ENCODE measurements around the gene PRKG1. TPM values are rescaled to one million over a fixed set of nuclear protein-coding genes. Genes with fewer than 3 reads are reported as not detected.
A peak's percentile ranks its signal among the peaks of the same experiment; 100 is the strongest.
"Not testable (repeated sequence)": the region's sequence is repeated elsewhere in the genome, so short reads cannot be mapped to it uniquely, and the experiment has no call there.

The PRKG1 gene
- polyA plus RNA-seq, 3 donors = 11.9 to 16.4 (median 13.7) TPM

DNA sequence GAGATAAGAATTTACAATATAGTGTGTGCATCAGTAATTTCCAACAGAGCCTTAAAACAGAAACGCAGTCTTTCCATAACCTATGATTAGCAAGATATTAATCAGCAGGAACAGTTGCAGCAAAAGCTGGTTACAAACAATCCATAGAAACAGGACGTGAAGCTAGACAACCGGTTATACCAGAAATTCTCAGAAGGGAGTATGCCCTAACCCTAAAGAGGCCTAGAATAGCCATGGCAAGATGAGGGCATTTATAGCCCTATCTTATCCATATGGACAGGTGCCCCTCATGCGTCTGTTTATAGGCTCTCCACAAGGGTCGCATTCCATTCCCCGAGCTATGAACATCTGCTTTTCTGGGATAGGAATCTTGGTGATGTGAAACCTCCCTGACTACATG lies 506.9 kb downstream of the PRKG1 start:
- DNase-seq (ENCODE audit: extremely low read depth in 1 of 11, low read depth in 9 of 11, low spot score in 4 of 11) = not testable (repeated sequence)

DNA sequence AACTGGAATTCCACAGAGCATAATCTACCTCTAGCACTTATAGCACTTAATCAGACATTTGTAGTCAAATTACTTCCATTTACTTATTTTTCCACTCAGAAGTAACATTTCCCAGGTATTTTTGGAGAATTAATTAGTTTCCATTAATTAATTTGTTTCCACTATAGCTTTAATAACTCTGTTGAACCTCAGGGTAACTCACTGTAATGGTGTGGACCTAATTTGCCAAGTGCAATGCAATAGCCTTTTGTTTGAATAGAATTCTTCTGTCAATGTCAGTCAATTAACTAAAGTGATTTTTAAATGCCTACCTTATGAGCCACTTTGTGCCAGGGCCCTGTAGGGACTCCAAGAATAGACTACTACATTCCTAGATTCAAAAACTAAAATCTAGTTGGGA lies 509.7 kb downstream of the PRKG1 start:
- DNase-seq (ENCODE audit: extremely low read depth in 1 of 11, low read depth in 9 of 11, low spot score in 4 of 11) = no peak

DNA sequence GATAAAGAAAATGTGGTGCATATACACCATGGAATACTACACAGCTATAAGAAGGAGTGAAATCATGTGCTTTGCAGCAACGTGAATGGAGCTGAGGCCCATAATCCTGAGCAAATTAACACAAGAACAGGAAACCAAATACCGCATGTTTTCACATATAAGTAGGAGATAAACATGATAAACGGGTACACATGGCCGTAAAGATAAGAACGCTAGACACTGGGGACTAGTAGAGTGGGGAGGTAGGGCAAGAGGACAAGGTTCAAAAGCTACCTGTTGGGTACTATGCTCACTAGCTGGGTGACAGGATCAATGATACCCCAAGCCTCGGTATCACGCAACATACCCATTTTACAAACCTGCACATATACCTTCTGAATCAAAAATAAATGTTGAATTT lies 511.5 kb downstream of the PRKG1 start:
- DNase-seq (ENCODE audit: extremely low read depth in 1 of 11, low read depth in 9 of 11, low spot score in 4 of 11) = no peak

DNA sequence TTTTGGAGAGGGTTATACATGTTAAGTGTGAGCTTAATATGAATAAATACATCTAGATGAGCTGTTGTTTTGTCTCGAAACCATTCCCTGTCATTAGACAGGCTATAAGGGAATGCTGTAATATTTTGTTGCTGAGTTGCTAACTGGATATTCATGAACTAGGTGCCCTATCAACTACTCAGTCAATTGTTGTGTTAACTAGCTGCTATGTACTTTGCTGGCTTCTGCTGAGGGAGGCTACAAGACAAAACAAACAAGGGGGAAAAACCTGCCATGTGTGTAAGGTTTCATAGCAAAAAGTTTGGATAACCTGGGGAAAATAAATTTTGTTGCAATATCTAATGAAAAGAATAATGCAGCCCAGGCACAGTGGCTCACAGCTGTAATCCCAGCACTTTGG lies 514.7 kb downstream of the PRKG1 start:
- no peak for DNase-seq (ENCODE audit: extremely low read depth in 1 of 11, low read depth in 9 of 11, low spot score in 4 of 11)

DNA sequence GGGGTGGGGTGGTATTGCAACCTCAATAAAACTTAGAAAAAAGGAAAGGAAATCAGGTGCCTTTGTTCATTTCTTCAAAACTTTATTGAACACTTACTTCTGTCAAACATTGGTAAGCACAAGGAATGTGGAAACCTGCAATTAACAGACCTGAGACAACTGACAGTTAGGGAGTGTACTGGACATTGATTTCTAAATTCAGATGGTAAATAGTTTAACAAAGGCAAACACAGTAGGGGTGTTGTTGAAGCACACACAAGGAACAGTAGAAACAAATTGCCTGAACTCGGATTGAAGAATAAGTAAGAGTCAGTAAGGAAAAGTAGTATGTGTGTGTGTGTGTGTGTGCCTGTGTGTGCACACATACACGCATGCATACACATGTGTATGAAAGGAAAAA lies 516.5 kb downstream of the PRKG1 start:
- no peak for DNase-seq (ENCODE audit: extremely low read depth in 1 of 11, low read depth in 9 of 11, low spot score in 4 of 11)

DNA sequence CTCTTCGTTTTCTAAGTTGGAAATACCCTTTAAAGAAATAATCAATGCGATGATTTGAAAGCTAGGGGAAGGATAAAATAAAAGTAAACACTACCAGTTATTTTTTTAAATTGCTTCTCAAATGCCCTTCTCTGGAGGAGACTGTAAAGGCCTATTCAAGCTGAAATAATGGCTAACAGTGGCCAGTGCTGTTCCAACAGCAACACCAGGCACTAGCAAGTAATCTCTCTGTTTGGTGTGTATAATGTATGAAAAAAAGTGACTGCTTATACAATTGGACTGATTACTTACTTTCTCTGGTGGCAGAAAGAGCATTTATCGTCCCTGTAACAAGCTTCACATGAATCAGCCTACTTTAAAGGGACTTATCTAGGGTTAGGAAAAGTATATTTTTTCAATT lies 522.4 kb downstream of the PRKG1 start:
- DNase-seq (ENCODE audit: extremely low read depth in 1 of 11, low read depth in 9 of 11, low spot score in 4 of 11) = no peak

DNA sequence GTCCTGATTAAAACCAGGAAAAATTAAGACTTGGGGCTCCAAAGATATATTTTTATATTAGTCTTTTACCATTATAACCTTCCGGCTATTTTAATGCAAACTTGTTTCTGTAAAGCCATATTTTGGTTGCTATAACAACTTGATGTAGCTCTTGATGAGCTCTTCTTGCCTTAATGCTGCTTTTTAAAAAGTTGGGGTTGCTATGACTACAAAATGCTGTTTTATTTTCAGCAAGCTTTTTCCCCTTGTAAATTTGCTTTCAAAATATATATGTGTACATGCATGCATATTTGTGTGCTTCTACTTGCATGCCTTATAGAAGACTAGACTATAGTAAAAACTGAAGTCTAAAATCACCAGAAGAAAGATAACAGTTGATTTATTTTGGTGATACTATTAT lies 525.4 kb downstream of the PRKG1 start:
- DNase-seq (ENCODE audit: extremely low read depth in 1 of 11, low read depth in 9 of 11, low spot score in 4 of 11) = no peak

DNA sequence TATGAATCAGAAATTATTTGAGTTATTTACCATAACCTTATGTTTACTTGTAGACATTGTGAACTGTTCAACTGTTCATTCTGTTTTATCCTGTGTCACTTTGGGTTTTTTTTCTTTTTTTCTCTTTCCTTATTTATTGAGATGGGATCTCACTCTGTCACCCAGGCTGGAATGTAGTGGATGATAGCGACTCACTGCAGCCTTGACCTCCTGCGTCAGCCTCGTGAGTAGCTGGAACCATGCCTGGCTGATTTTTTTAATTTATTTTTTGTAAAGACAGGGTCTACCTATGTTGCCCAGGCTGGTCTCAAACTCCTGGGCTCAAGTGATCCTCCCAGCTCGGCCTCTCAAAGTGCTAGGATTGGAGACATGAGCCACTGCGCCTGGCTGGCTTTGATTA lies 528.0 kb downstream of the PRKG1 start:
- no peak for DNase-seq (ENCODE audit: extremely low read depth in 1 of 11, low read depth in 9 of 11, low spot score in 4 of 11)

DNA sequence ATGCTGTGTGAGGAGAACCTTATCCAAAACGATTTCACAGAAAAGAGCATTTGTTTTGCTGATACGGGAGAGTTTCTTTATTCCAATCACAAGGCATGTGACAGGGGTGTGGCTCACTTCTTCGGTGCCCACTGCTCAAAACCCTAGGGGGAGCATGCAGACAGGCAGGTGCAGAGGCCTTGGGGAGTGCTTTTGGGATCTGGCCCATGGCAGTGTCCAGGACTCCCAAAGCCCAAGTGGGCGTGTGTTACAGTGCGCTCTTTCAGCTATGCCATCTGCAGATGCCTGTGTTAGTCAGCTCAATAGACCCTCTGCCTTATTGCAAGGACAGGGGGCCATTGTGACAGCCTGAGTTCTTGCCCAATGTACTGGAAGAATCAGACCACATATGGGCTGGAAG lies 530.3 kb downstream of the PRKG1 start:
- DNase-seq (ENCODE audit: extremely low read depth in 1 of 11, low read depth in 9 of 11, low spot score in 4 of 11) = no peak

DNA sequence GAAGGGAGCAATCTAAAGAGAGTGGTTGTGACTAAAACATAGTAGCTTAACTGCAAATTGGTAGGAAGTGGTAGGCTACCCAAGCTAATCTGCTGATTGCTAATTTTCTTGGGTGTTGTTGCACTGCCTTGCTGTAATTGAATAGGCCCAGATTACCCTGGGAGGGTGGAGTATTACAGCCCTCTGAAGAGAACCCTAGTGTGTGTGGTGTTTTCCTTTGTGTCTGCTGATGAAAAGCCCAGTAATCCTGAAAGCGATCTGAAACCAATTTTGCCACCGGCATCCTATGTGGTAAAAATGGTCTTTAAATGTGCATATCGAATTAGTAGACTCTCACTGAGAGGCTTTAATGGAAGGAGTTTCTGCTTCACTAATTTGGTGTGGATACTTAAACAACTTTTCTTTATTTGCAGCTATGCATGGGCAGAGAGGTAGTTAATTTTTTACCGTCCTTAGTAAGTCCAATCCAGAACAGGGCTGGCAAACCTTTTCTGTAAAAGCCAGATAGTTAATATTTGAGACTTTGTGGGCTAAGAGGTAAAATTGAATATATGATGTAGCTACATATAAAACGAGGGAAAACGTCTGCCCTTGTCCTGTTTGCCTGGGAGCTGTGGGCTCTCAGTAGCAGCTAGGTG lies 532.7 kb downstream of the PRKG1 start:
- peak in 3 of 11 donors; percentile 9 to 18 (median 13) for DNase-seq (ENCODE audit: extremely low read depth in 1 of 11, low read depth in 9 of 11, low spot score in 4 of 11)

DNA sequence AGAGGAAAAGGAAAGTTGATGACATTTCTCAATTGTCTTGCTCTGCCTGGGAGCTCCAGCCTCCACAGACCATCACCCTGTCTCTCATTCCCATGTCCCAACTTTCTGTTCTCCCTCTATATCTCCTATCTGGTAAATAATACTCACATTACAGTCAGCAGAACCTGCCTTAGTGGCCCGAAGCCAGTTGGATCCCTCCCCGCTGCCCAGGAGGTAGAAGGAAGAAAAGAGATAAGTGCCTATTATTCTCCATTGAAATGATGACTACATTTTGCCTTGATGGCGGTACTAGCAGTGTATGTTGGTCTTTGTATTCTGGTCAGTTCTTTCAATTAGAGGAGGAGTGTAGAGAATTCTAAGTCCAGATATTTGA lies 533.2 kb downstream of the PRKG1 start:
- DNase-seq (ENCODE audit: extremely low read depth in 1 of 11, low read depth in 9 of 11, low spot score in 4 of 11) = no peak

DNA sequence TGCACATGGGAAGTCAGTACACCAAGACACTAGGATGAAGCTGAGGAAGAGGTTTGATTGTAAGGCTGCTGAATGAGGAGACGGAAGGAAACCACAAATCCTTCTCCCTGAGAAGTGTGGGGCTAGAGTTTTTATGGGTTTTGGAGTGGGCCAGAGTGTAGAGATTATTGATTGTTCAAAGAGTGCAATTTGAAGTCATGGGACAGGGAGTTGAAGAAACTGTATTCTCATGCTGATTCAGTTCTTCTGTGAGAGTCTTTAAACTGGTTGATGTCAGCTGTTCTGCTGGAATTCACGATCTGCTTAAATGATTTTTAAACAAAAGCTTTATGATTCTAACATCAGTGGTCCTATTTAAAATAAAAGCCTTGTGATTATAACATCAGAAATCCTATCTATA lies 533.9 kb downstream of the PRKG1 start:
- DNase-seq (ENCODE audit: extremely low read depth in 1 of 11, low read depth in 9 of 11, low spot score in 4 of 11) = no peak

DNA sequence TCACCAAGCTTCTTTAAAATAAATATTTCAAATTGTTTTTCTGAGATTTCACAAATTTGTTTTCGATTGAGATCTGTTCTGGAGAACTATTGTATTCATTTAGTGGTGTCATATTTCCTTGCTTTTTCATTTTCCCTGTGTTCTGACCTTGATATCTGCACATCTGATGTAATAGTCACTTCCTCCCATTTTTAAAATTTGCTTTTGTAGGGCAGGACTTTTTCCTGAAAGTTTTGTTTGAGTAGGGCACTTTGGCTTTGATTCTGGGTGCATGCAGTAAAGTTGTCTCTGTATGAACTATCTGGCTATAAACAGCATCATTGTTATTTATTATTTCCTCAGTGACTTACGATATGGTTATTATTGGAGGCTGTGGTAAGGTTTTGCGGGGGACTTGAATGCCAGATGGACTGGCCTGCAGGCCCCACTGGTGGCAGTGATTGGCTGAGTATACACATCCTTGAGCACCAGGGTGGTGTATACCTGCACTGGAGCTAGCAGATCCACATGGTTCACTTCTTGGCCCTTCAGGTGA lies 541.5 kb downstream of the PRKG1 start:
- DNase-seq (ENCODE audit: extremely low read depth in 1 of 11, low read depth in 9 of 11, low spot score in 4 of 11) = no peak

DNA sequence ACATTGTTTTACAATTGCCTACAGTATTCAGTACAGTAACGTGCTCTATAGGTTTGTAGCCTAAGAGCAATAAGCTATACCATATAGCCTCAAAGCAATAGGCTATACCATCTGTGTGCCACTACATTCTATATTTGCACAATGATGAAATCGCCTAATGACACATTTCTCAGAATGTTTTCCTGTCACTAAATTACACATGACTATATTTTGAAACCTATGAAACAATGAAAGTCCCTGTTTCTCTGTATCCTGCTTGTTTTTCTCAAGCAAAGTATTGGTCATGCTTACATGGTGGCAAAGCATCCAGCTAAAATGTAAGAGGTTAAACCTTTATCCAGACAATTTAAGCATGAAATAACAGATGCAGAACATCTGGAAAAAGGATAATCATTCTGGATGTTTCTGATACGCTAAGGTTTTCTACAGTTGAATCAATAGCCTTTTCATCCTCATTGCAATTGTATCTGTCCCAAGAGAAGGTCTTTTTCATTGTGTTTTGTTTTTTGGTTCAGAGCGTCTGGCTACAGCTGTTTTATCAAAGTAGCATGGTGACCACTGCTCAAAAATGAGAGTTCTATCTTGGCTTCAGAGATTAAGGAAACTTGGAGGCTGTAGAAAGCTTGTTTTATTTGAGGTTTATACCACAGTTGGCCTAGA lies 543.4 kb downstream of the PRKG1 start:
- no peak for DNase-seq (ENCODE audit: extremely low read depth in 1 of 11, low read depth in 9 of 11, low spot score in 4 of 11)

DNA sequence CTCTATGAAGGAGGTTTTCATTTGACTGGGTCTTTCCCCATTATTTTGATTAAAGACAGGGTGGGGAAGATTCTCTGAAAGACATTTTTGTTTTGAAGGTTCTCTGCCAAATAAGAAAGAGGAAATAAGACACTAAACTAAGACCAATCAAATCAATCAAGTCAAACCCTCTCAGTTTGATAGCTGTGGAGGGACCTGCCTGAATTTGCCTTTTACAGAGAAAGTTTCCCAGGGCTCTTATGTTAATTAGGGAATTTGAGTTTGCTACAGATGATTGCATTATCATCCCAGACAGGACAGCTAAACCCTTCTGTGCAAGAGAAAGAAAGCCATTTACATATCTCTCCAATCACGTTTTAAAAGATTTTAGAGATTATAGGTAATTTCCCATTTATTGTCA lies 545.1 kb downstream of the PRKG1 start:
- DNase-seq (ENCODE audit: extremely low read depth in 1 of 11, low read depth in 9 of 11, low spot score in 4 of 11) = no peak

DNA sequence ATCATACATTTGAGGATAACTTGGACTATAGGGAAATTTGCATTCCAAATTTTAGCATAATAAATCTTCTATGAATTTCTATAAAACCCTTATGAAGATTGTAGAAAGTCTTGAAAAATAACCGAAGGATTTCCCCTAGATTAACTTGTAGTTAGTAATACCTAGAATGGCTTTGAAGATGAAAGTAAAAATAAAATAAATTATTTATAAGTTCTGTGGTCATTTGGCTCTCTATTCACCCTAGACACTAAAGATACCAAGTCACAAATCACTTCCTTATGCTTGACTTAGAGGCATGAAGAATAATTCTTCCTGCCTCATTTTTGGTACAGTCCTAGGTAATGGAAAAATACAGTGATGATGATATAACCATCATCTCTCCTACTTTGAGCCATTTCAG lies 545.8 kb downstream of the PRKG1 start:
- no peak for DNase-seq (ENCODE audit: extremely low read depth in 1 of 11, low read depth in 9 of 11, low spot score in 4 of 11)

DNA sequence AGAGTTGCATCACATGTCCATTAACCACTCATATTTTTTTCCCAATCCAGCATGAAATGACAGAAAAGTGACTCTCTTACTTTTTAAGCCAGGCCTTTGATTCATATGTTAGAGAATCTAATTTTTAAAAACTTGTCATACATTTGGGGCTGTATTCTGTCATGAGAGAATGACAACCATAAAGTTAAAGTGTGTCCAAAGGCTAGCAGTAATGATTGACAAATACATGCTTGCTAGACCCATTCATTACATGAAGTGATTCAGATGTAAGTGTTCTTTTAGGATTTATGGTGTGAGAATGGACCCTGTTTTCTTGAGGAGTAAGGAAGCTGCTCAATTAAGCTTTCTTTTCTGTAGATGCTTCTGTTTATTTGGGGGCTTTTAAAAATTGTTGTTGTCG lies 549.7 kb downstream of the PRKG1 start:
- DNase-seq (ENCODE audit: extremely low read depth in 1 of 11, low read depth in 9 of 11, low spot score in 4 of 11) = no peak

DNA sequence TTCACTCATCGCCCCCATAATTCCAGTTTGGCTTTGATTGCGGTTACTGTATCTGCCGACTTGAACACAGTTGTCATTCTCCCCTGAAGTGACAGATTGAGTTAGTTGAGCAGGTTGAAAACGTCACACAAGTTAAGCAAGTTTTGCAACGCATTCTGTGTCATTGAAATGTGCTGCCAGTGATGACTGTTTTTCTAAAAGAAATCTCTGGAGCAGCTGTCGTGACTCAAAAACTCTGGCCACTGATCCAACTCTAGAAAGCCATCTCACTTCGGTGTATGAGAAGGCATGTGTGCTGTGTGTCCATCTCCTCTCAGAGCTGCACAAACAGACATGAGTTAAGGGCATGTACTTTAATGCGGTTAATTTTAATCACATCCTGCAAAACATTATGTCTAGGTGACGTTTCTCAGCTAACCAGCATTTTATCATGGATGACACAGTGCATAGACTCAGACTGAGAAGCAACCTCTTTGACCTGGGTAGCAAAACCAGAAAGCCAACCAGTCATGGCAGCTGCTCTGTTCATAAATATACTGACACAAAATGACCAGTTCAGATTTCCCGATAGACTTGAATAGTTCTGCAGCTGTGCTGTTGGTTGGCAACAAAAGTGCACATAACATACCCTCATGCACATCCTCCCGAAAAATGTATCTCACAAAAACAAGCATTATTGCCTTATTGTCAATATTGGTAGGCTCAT lies 555.8 kb downstream of the PRKG1 start:
- no peak for DNase-seq (ENCODE audit: extremely low read depth in 1 of 11, low read depth in 9 of 11, low spot score in 4 of 11)

DNA sequence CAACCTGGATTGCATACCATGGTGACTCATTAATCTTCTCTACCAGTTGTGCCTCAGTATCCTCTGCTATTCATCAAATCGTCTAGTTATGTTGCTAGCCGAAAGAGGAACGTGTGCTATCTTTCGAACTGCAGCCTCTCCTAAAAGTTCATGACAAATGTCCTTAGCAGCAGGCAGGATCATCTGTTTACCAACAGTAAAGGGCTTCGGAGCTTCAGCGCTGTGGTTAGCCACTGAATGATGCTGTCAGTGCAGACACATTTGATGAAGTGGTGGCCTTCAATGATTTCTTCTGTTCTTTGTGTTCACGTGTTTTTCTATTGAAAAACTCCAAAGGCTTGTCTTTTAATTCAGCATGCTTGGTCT lies 556.3 kb downstream of the PRKG1 start:
- DNase-seq (ENCODE audit: extremely low read depth in 1 of 11, low read depth in 9 of 11, low spot score in 4 of 11) = no peak

DNA sequence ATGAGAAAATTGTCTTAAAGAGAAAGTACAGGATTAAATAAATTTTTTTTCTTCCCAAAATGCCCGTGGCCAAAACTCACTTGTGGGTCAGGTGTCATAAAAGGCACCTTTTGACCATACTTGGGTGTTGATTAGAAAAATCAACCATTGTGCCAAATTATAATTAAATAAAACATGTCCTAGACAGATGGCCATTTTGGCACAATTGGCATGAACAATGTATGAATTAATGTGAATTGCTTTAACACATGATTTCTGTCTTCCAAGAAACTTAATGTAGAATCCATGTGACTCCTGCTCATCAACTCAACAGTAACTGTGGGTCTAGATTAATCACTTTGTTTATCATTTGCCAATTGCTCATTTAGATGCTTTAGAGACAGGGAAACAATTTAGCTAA lies 561.1 kb downstream of the PRKG1 start:
- no peak for DNase-seq (ENCODE audit: extremely low read depth in 1 of 11, low read depth in 9 of 11, low spot score in 4 of 11)

DNA sequence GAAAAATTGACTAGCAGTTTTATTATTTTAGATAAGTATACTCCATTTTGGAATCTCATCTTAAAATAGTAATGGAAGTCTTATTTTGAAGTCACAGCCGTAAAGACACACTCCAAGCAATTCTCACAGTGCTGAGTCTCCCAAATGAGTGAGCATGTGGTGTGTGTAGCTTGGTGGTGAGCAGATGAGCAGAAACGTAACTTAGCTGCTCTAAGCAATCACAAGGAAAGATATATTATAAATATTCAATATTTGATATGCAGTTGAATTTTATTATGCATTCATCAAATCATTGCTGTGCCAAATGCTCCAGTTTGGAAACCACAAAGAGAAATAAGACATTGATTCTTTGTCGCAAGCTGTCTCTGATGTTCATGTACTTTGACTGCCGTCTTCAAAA lies 563.9 kb downstream of the PRKG1 start:
- no peak for DNase-seq (ENCODE audit: extremely low read depth in 1 of 11, low read depth in 9 of 11, low spot score in 4 of 11)

Measured in renal cortex interstitium (tissue), 11 donors.